Endothelial cell of umbilical vein (primary cell): ENCODE results near the gene RELN. TPM values are rescaled to one million over a fixed set of nuclear protein-coding genes. Genes with fewer than 3 reads are reported as not detected.

Experiments used
- BruUV-seq: library from RNA; stranded (reverse); fragments of 400-500 nt; replicated peaks from 2 replicates; lab custom pipeline; 2021; lab: Mats Ljungman, UMichigan
- CTCF ChIA-PET: fragments of 300-600, 350-600 bp; sonication (Branson Sonifier 250); formaldehyde crosslinking; loops from one replicate; lab custom pipeline; 2021; ENCODE audit warnings: antibody characterized with exemption, inconsistent platforms; lab: Charles Lee
- POLR2A ChIA-PET: fragments of 300-600, 350-600 bp; sonication (Branson Sonifier 250); formaldehyde crosslinking; loops from one replicate; lab custom pipeline; 2021; ENCODE audit warnings: antibody characterized with exemption, inconsistent platforms; lab: Charles Lee
- DNase-seq: peaks from one replicate; pipeline ENCODE4 v3.0.0-alpha.2; 2011; ENCODE audit warnings: low read depth, low spot score
- FAIRE-seq: peaks from 2 replicates; lab custom pipeline; 2011; peaks lifted over from hg19 to GRCh38; lab: Jason Lieb, UNC
- H2AFZ ChIP-seq: 2 replicates; pipeline ENCODE4 v1.6.0; 2012; ENCODE audit warnings: low read depth, low read length, control low read depth, inconsistent platforms
- H3K27ac ChIP-seq: 2 replicates; pipeline ENCODE4 v1.5.1; 2011; ENCODE audit warnings: low read depth, mild to moderate bottlenecking, control low read depth, low read length, moderate library complexity; ENCODE audit not compliant: insufficient read depth
- H3K27me3 ChIP-seq, 2 experiments: 2 replicates each; pipeline versions ENCODE4 v1.6.0 to v1.6.1; 2011; ENCODE audit warnings: low read length in 2 of 2, mixed read lengths in 1 of 2; ENCODE audit not compliant: control insufficient read depth in 2 of 2, insufficient read depth in 2 of 2
- H3K36me3 ChIP-seq, 2 experiments: 2 replicates in 1 of 2; 3 replicates in 1 of 2; pipeline ENCODE4 v1.5.1; 2011; ENCODE audit warnings: low read length in 2 of 2, mild to moderate bottlenecking in 1 of 2, moderate library complexity in 1 of 2; ENCODE audit not compliant: control insufficient read depth in 2 of 2, insufficient read depth in 2 of 2; ENCODE audit errors: extremely low read depth in 1 of 2
- H3K4me1 ChIP-seq: 3 replicates; pipeline ENCODE4 v1.5.1; 2011; ENCODE audit warnings: mild to moderate bottlenecking, low read length; ENCODE audit not compliant: control insufficient read depth, insufficient read depth; ENCODE audit errors: extremely low read depth
- H3K4me2 ChIP-seq: 2 replicates; pipeline ENCODE4 v1.6.1; 2011; ENCODE audit warnings: low read length, control low read depth, mixed read lengths; ENCODE audit not compliant: insufficient read depth
- H3K4me3 ChIP-seq, 3 experiments: fragments of 200-600 bp in 1 of 3; sonication (generic), shearing (Covaris generic) in 1 of 3; replicated peaks in 1 of 3; 2 replicates each; pipeline ENCODE4 v1.5.1; 2011 to 2016; ENCODE audit warnings: control low read depth in 3 of 3, low read length in 3 of 3, mild to moderate bottlenecking in 2 of 3, inconsistent platforms in 1 of 3, low read depth in 1 of 3, moderate library complexity in 1 of 3; ENCODE audit not compliant: insufficient read depth in 1 of 3
- H3K79me2 ChIP-seq: 2 replicates; pipeline ENCODE4 v1.6.0; 2012; ENCODE audit warnings: low read length, inconsistent platforms; ENCODE audit not compliant: control insufficient read depth, insufficient read depth
- H3K9ac ChIP-seq: replicated peaks from 2 replicates; pipeline ENCODE3; 2011; ENCODE audit warnings: low read length, control low read depth; ENCODE audit not compliant: insufficient read depth; ENCODE audit errors: extremely low read depth
- H3K9me1 ChIP-seq: replicated peaks from 3 replicates; pipeline ENCODE4 v1.6.0; 2011; ENCODE audit warnings: mild to moderate bottlenecking, low read length; ENCODE audit not compliant: control insufficient read depth, insufficient read depth; ENCODE audit errors: extremely low read depth
- H3K9me3 ChIP-seq: replicated peaks from 2 replicates; pipeline ENCODE4 v1.5.1; 2012; ENCODE audit warnings: low read length, inconsistent platforms; ENCODE audit not compliant: control insufficient read depth, insufficient read depth
- H4K20me1 ChIP-seq: replicated peaks from 2 replicates; pipeline ENCODE3; 2011; ENCODE audit warnings: mild to moderate bottlenecking, low read length; ENCODE audit not compliant: control insufficient read depth, insufficient read depth; ENCODE audit errors: extremely low read depth
- EZH2 ChIP-seq: IDR thresholded peaks from 2 replicates; pipeline ENCODE4 v1.6.1; 2012; ENCODE audit warnings: borderline replicate concordance, low read depth, mild to moderate bottlenecking, moderate library complexity, low read length, inconsistent platforms; ENCODE audit not compliant: severe bottlenecking
- FOS ChIP-seq: IDR thresholded peaks from 2 replicates; pipeline ENCODE4 v1.6.1; 2011; ENCODE audit warnings: mild to moderate bottlenecking, low read length, moderate library complexity, borderline replicate concordance; ENCODE audit not compliant: insufficient read depth
- GATA2 ChIP-seq: IDR thresholded peaks from 2 replicates; pipeline ENCODE4 v1.7.0; 2011; ENCODE audit warnings: low read depth, mild to moderate bottlenecking, moderate library complexity, mixed read lengths, low read length; ENCODE audit not compliant: insufficient read length, insufficient read depth
- JUN ChIP-seq: IDR thresholded peaks from 2 replicates; pipeline ENCODE4 v1.6.1; 2011; ENCODE audit warnings: borderline replicate concordance, low read depth; ENCODE audit not compliant: insufficient read length, insufficient read depth
- MYC ChIP-seq: IDR thresholded peaks from one replicate; pipeline ENCODE4 v1.6.1; 2011; ENCODE audit warnings: mild to moderate bottlenecking, low read depth, low read length
- POLR2AphosphoS5 ChIP-seq: IDR thresholded peaks from 2 replicates; pipeline ENCODE4 v1.6.1; 2012; ENCODE audit warnings: low read depth, mild to moderate bottlenecking, control low read depth, low read length, moderate library complexity; ENCODE audit not compliant: insufficient read depth
- dilution Hi-C: fragments of 300-500 bp; cut with MboI; formaldehyde crosslinking; loops from one replicate; pipeline ENCODE4 v1.15.0; 2019; ENCODE audit warnings: low sequenced_read_pairs; ENCODE audit not compliant: extremely low pct_ligation_motif_present
- intact Hi-C: fragments of 100-400 bp; cut with micrococcal nuclease; formaldehyde crosslinking; loops from one replicate; pipeline ENCODE4 v1.10.0; 2022
- polyA plus RNA-seq, 4 experiments: library from polyadenylated mRNA; depleted of rRNA in 3 of 4; stranded (reverse) in 3 of 4; unstranded in 1 of 4; fragments of >200 nt; gene quantifications; 2 replicates each; pipeline versions ENCODE4 v1.2.1 to v1.2.3, GENCODE V29; 2011 to 2012; ENCODE audit warnings: missing spikeins in 1 of 4
- total RNA-seq: library from RNA; stranded (reverse); gene quantifications from 2 replicates; pipeline ENCODE4 v1.2.3, GENCODE V29; 2021
- TF ChIP-seq, protein P1 (sequence below): IDR thresholded peaks from 2 replicates; pipeline ENCODE4 v1.6.1; 2011; ENCODE audit not compliant: insufficient read depth, insufficient read length
- TF ChIP-seq, protein P2 (sequence below), 2 donors: IDR thresholded peaks; 1 replicate in 1 of 2; 2 replicates in 1 of 2; pipeline ENCODE4 v1.5.1; 2011; ENCODE audit warnings: low read length in 2 of 2, mild to moderate bottlenecking in 2 of 2, moderate library complexity in 2 of 2, control low read depth in 1 of 2, inconsistent platforms in 1 of 2, low read depth in 1 of 2; ENCODE audit not compliant: insufficient read depth in 1 of 2; ENCODE audit errors: extremely low read depth in 1 of 2

RELN gene
- total and polyA plus RNA-seq, 2 donors (not counting 3 experiments of a cell fraction or from before 2014, with no cell fraction given) = 0.15 to 0.22 TPM

- CTCF ChIA-PET = no interaction called here
- dilution Hi-C loops = no loop called here
- DNase-seq = peak; percentile 73
Measured at GRCh38 chr7:103598326-103598905, 391.0 kb downstream of the RELN start.

More at GRCh38 chr7:103598326-103598905, 391.0 kb downstream of the RELN start:
- Histone ChIP-seq H4K20me1 (no peaks in the 10 kb centered on the region), H3K9ac (no peak overlapping the region), H3K27ac (no peak overlapping the region), H3K27me3 (peaks cover 0 to 3% of the 10 kb centered on the region in 2 experiments), H2AFZ (no peak overlapping the region), H3K4me1 (peaks cover 13% of the 10 kb centered on the region), H3K79me2 (no peaks in the 10 kb centered on the region), H3K4me3 (no peak overlapping the region), H3K36me3 (no peaks in the 10 kb centered on the region), H3K9me1 (no peaks in the 10 kb centered on the region), H3K9me3 (no peaks in the 10 kb centered on the region), H3K4me2 (no peak overlapping the region)
- TF ChIP-seq EZH2 (no peak), MYC (no peak), GATA2 (no peak), FOS (no peak), POLR2AphosphoS5 (no peak), JUN (no peak)
- TF ChIP-seq, protein P1, sequence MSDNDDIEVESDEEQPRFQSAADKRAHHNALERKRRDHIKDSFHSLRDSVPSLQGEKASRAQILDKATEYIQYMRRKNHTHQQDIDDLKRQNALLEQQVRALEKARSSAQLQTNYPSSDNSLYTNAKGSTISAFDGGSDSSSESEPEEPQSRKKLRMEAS = no peak
- TF ChIP-seq, protein P2, sequence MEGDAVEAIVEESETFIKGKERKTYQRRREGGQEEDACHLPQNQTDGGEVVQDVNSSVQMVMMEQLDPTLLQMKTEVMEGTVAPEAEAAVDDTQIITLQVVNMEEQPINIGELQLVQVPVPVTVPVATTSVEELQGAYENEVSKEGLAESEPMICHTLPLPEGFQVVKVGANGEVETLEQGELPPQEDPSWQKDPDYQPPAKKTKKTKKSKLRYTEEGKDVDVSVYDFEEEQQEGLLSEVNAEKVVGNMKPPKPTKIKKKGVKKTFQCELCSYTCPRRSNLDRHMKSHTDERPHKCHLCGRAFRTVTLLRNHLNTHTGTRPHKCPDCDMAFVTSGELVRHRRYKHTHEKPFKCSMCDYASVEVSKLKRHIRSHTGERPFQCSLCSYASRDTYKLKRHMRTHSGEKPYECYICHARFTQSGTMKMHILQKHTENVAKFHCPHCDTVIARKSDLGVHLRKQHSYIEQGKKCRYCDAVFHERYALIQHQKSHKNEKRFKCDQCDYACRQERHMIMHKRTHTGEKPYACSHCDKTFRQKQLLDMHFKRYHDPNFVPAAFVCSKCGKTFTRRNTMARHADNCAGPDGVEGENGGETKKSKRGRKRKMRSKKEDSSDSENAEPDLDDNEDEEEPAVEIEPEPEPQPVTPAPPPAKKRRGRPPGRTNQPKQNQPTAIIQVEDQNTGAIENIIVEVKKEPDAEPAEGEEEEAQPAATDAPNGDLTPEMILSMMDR (IDR thresholded peaks at IDR 0.05; ENCODE audit: extremely low read depth in 1 of 2, insufficient read depth in 1 of 2, low read depth in 1 of 2, low read length in 2 of 2) = no peak
- POLR2A ChIA-PET = no interaction called here
- no TSS peak for BruUV-seq
- peak; percentile 57 for FAIRE-seq
- intact Hi-C loops = no loop called here
